Adrenal gland (tissue), 12 donors: ENCODE data around the gene BMPR1B. TPM values are rescaled to one million over a fixed set of nuclear protein-coding genes. Genes with fewer than 3 reads are reported as not detected.

Experiments
- DNase-seq, 7 donors: peaks; one replicate each; pipeline ENCODE4 v3.0.0-alpha.2; 2019 to 2020
- H3K27ac ChIP-seq, 5 donors: fragments of 200-600 bp; sonication (generic) in 4 of 5; 1 replicate in 3 of 5; 2 replicates in 2 of 5; pipeline versions ENCODE4 v1.5.1 to v1.8.0; 2016 to 2020; ENCODE audit warnings: mild to moderate bottlenecking in 1 of 5
- H3K27me3 ChIP-seq: fragments of 200-600 bp; 2 replicates; pipeline ENCODE4 v1.8.0; 2021
- H3K36me3 ChIP-seq, 2 donors: fragments of 200-600 bp; replicated peaks in 1 of 2; 1 replicate in 1 of 2; 2 replicates in 1 of 2; pipeline versions ENCODE4 v1.5.1 to v1.8.0; 2018 to 2022
- H3K4me1 ChIP-seq, 2 donors: fragments of 200-600 bp; replicated peaks in 1 of 2; 1 replicate in 1 of 2; 2 replicates in 1 of 2; pipeline versions ENCODE4 v1.5.1 to v1.8.0; 2018 to 2021
- H3K4me3 ChIP-seq, 4 donors: fragments of 200-600 bp; sonication (generic) in 3 of 4; one replicate each; pipeline ENCODE4 v1.5.1; 2016 to 2018
- H3K9me3 ChIP-seq, 3 donors: fragments of 200-600 bp; sonication (generic) in 1 of 3; replicated peaks in 1 of 3; 1 replicate in 2 of 3; 2 replicates in 1 of 3; pipeline versions ENCODE4 v1.5.1 to v1.8.0; 2016 to 2021
- POLR2A ChIP-seq, 2 donors: fragments of 450-650 bp; IDR thresholded peaks; one replicate each; pipeline ENCODE4 v1.6.1; 2017; ENCODE audit warnings: antibody characterized with exemption in 2 of 2, mild to moderate bottlenecking in 2 of 2, moderate library complexity in 1 of 2
- WGBS, 4 donors: extraction: QIAGEN DNeasy Blood & Tissue Kit in 2 of 4; methylation state at CpG; one replicate each; pipeline versions ENCODE4 v1.1.5 to v1.1.7; 2013 to 2017; 5-methylcytosine and 5-hydroxymethylcytosine counted together
- intact Hi-C, 2 donors: fragments of 100-400 bp; cut with DNase I; formaldehyde crosslinking; loops; one replicate each; pipeline versions ENCODE4 v1.14.1 to v1.15.0; 2022 to 2023
- polyA plus RNA-seq, 3 donors: library from polyadenylated mRNA; stranded (reverse); fragments of 200-250 nt in 2 of 3; fragments of 350-450 nt in 1 of 3; fragmentation: Illumina TruSeq in 1 of 3; extraction: RNeasy Lipid Tissue Mini Kit (QIAGEN cat#74804) in 1 of 3; gene quantifications; one replicate each; pipeline ENCODE4 v1.2.3, GENCODE V29; 2013 to 2014
- total RNA-seq, 9 donors: library from RNA; depleted of rRNA in 4 of 9; stranded (reverse); fragments of >200 nt in 4 of 9; fragments of 120-200 nt in 1 of 9; fragmentation: NEBNext Ultra II Directional in 1 of 9; extraction: Animal tissue kit (Norgen Biotek cat#: 25700) in 1 of 9; gene quantifications; one replicate each; pipeline versions ENCODE4 v1.1.0 to v1.2.4, GENCODE V29; 2013 to 2023
- TF ChIP-seq, protein P1 (sequence below), 6 experiments: fragments of 450-650 bp in 4 of 6; fragments of 200-600 bp in 2 of 6; sonication (generic) in 1 of 6; IDR thresholded peaks; 1 replicate in 5 of 6; 2 replicates in 1 of 6; pipeline versions ENCODE4 v1.5.1 to v1.8.0; 2016 to 2021; ENCODE audit warnings: antibody characterized with exemption in 6 of 6, mild to moderate bottlenecking in 2 of 6, moderate library complexity in 1 of 6
- donor health status: healthy with polysubstance abuse.
- donor health status: Bipolar disorder and iron deficiency.
- donor health status: DM: yes; HTN: yes; CAD: no.
- donor health status: DM: no; HTN: no; CAD: no.
- donor health status: DM: no; HTN: no; CAD: no.
- donor health status: DM: yes; HTN: yes; CAD: no.

Gene BMPR1B
- total and polyA plus RNA-seq, 12 donors = 0.94 to 22.2 (median 6.2) TPM

DNA sequence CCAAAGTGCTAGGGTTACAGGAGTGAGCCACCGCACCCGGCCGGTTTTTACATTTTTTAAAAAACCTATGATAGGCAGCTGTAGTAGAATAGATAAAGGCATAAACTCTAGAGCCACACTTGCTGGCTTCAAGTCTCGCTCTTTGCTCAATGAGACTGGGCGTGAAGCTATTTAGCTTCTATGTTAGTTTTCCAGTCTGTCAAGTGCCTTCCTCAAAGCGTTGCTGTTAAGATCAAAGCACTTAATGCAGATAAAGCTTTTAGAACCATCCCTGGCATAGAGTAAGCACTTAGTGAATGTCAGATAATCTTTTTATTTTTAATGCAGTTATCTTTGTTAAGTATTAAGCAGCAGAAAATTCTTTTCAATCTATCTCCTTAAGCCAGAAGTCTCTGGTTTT is 42.0 kb upstream of the BMPR1B start:
- no peak for TF ChIP-seq POLR2A (IDR thresholded peaks at IDR 0.05)
- TF ChIP-seq, protein P1, sequence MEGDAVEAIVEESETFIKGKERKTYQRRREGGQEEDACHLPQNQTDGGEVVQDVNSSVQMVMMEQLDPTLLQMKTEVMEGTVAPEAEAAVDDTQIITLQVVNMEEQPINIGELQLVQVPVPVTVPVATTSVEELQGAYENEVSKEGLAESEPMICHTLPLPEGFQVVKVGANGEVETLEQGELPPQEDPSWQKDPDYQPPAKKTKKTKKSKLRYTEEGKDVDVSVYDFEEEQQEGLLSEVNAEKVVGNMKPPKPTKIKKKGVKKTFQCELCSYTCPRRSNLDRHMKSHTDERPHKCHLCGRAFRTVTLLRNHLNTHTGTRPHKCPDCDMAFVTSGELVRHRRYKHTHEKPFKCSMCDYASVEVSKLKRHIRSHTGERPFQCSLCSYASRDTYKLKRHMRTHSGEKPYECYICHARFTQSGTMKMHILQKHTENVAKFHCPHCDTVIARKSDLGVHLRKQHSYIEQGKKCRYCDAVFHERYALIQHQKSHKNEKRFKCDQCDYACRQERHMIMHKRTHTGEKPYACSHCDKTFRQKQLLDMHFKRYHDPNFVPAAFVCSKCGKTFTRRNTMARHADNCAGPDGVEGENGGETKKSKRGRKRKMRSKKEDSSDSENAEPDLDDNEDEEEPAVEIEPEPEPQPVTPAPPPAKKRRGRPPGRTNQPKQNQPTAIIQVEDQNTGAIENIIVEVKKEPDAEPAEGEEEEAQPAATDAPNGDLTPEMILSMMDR (IDR thresholded peaks at IDR 0.05) = no peak
- 87 to 92% (median 89%) methylated on average over 6 of the region's 6 CpGs for WGBS, 4 donors
- H3K4me3 ChIP-seq = no peak overlapping the region

DNA sequence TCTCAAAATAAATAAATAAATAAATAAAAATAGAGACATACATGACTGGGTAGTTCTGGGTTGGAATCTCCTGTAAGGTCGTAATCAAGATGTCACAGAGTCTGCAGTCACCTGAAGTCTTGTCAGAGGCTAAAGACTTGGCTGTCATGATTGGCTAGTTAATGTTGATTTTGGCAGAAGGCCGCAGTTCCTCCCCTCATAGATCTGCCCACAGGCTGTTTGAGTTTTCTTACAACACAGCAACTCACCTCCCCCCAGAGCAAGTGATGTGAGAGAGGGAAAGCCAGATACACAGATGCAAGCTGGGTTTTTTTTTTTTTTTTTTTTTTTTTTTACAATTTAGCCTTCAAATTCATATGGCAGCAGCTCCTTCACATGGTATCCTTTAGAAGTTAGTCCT is 36.4 kb upstream of the BMPR1B start:
- Histone ChIP-seq H3K4me3 (no peak overlapping the region), H3K27ac (no peak overlapping the region), H3K36me3 (no peaks in the 10 kb centered on the region), H3K4me1 (no peaks in the 10 kb centered on the region), H3K9me3 (no peaks in the 10 kb centered on the region), H3K27me3 (no peaks in the 10 kb centered on the region)
- DNase-seq = no peak
- WGBS, 4 donors = 80 to 92% (median 84%) methylated on average over 2 of the region's 2 CpGs
- no peak for TF ChIP-seq POLR2A (IDR thresholded peaks at IDR 0.05)
- TF ChIP-seq, protein P1 (IDR thresholded peaks at IDR 0.05) = no peak
- intact Hi-C loops = no loop called here

More for the DNA sequence above, 42.0 kb upstream of the BMPR1B start:
- intact Hi-C loops = no loop called here
- DNase-seq = no peak
- Histone ChIP-seq H3K36me3 (no peaks in the 10 kb centered on the region), H3K27ac (no peak overlapping the region), H3K27me3 (no peaks in the 10 kb centered on the region), H3K9me3 (no peaks in the 10 kb centered on the region), H3K4me1 (no peaks in the 10 kb centered on the region)

DNA sequence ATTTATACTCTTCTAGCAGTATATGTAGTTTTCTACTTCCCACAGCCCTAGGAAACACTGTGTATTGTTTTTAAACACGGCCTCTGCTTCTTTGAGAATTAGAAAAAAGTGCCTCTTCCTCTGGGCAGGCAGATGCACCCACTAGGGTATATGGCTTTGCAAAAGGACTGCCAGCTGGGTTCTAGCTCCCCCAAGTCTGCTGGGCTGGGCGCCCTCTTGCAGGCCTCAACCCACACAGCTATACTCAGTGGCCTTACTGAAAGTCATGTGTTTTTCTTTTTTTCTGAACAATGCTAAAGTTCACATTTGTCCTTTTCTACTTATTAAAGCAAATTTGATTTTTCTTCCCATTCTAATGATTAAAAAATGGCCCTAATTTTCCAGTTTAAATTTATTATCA is 35.5 kb upstream of the BMPR1B start:
- no peak for DNase-seq
- no peaks in the 10 kb centered on the region for H3K9me3 ChIP-seq

DNA sequence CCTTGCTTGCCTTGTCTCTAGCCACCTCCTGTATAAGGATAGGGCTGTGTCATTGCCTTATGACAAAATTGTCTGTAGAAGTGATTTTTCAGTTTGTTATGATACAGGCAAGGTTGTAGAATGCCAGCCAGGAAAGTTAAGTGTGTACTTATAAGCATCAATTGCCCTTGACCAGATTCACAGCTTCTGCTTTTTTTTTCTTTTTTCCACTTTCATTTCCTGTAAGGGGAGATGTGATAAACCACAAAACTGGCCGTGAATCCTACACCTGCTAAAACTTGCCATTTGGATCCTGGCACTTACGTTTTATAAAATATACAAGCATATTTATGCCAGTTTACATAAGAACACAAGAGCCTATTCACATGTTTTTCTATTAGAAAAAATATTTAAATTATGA is 35.0 kb upstream of the BMPR1B start:
- Histone ChIP-seq H3K27me3 (no peaks in the 10 kb centered on the region), H3K36me3 (no peaks in the 10 kb centered on the region), H3K4me1 (no peaks in the 10 kb centered on the region), H3K4me3 (no peak overlapping the region), H3K27ac (no peak overlapping the region), H3K9me3 (no peaks in the 10 kb centered on the region)
- DNase-seq = no peak
- WGBS, 4 donors = 39 to 60% (median 50%) methylated on average over 2 of the region's 2 CpGs
- TF ChIP-seq POLR2A (IDR thresholded peaks at IDR 0.05) = no peak
- TF ChIP-seq, protein P1 (IDR thresholded peaks at IDR 0.05) = no peak
- intact Hi-C loops = no loop called here

More for the DNA sequence above, 35.5 kb upstream of the BMPR1B start:
- WGBS, 4 donors = 81 to 91% (median 82%) methylated on average over 2 of the region's 2 CpGs
- no peaks in the 10 kb centered on the region for H3K4me1 ChIP-seq
- H3K27ac ChIP-seq = no peak overlapping the region
- no peak overlapping the region for H3K4me3 ChIP-seq
- no peaks in the 10 kb centered on the region for H3K27me3 ChIP-seq
- H3K36me3 ChIP-seq = no peaks in the 10 kb centered on the region
- TF ChIP-seq POLR2A (IDR thresholded peaks at IDR 0.05) = no peak
- TF ChIP-seq, protein P1 (IDR thresholded peaks at IDR 0.05) = no peak
- intact Hi-C loops = no loop called here
